ENCODE data around the gene RASEF. TPM values are rescaled to one million over a fixed set of nuclear protein-coding genes. Genes with fewer than 3 reads are reported as not detected.

RASEF gene
- total and polyA plus RNA-seq, 2 donors (not counting 3 experiments of a cell fraction or from before 2014, with no cell fraction given): 0.11 TPM; not detected in 1

GRCh38 chr9:83066771-83067170 is 3.8 kb upstream of the RASEF start:
- Histone ChIP-seq H3K4me1 (ENCODE audit: control insufficient read depth, extremely low read depth, insufficient read depth, low read length) (no peaks in the 10 kb centered on the region), H3K36me3 (ENCODE audit: control insufficient read depth in 2 of 2, extremely low read depth in 1 of 2, insufficient read depth in 2 of 2, low read length in 2 of 2) (no peaks in the 10 kb centered on the region), H3K9ac (replicated peaks; ENCODE audit: extremely low read depth, insufficient read depth, low read length) (no peak overlapping the region), H3K4me2 (ENCODE audit: insufficient read depth, low read length) (no peak overlapping the region), H3K4me3 (replicated peaks in 1 of 3; ENCODE audit: insufficient read depth in 1 of 3, low read depth in 1 of 3, low read length in 3 of 3) (no peak overlapping the region), H2AFZ (ENCODE audit: low read depth, low read length) (no peak overlapping the region), H4K20me1 (replicated peaks; ENCODE audit: control insufficient read depth, extremely low read depth, insufficient read depth, low read length) (no peaks in the 10 kb centered on the region), H3K27me3 (ENCODE audit: control insufficient read depth in 2 of 2, insufficient read depth in 2 of 2, low read length in 2 of 2) (peaks cover 17 to 25% of the 10 kb centered on the region in 2 experiments), H3K79me2 (ENCODE audit: control insufficient read depth, insufficient read depth, low read length) (no peaks in the 10 kb centered on the region), H3K27ac (ENCODE audit: insufficient read depth, low read depth, low read length) (no peak overlapping the region), H3K9me3 (replicated peaks; ENCODE audit: control insufficient read depth, insufficient read depth, low read length) (no peaks in the 10 kb centered on the region), H3K9me1 (replicated peaks; ENCODE audit: control insufficient read depth, extremely low read depth, insufficient read depth, low read length) (no peaks in the 10 kb centered on the region)
- BruUV-seq (replicated peaks): no TSS peak
- DNase-seq (ENCODE audit: low read depth, low spot score) (no peak), FAIRE-seq (no peak)
- ChIA-PET CTCF (no interaction called here), POLR2A (no interaction called here)
- intact Hi-C loops (cut with micrococcal nuclease): no loop called here
- dilution Hi-C loops (cut with MboI; ENCODE audit: extremely low pct_ligation_motif_present, low sequenced_read_pairs): no loop called here
- TF ChIP-seq MAX (IDR thresholded peaks at IDR 0.05; ENCODE audit: insufficient read depth, insufficient read length) (no peak), POLR2A (IDR thresholded peaks at IDR 0.05; ENCODE audit: low read depth, low read length) (no peak), GATA2 (IDR thresholded peaks at IDR 0.05; ENCODE audit: insufficient read depth, insufficient read length, low read depth, low read length) (no peak), POLR2AphosphoS5 (IDR thresholded peaks at IDR 0.05; ENCODE audit: insufficient read depth, low read depth, low read length) (no peak), MYC (IDR thresholded peaks at IDR 0.05; ENCODE audit: low read depth, low read length) (no peak)

GRCh38 chr9:83065233-83065632 is 2.3 kb upstream of the RASEF start:
- TF ChIP-seq GATA2 (IDR thresholded peaks at IDR 0.05; ENCODE audit: insufficient read depth, insufficient read length, low read depth, low read length) (no peak), POLR2AphosphoS5 (IDR thresholded peaks at IDR 0.05; ENCODE audit: insufficient read depth, low read depth, low read length) (no peak), EZH2 (IDR thresholded peaks at IDR 0.05; ENCODE audit: borderline replicate concordance, low read depth, low read length, severe bottlenecking) (no peak), POLR2A (IDR thresholded peaks at IDR 0.05; ENCODE audit: low read depth, low read length) (no peak), FOS (IDR thresholded peaks at IDR 0.05; ENCODE audit: borderline replicate concordance, insufficient read depth, low read length) (no peak), CTCF (IDR thresholded peaks at IDR 0.05; ENCODE audit: extremely low read depth in 1 of 2, insufficient read depth in 1 of 2, low read depth in 1 of 2, low read length in 2 of 2) (no peak), MAX (IDR thresholded peaks at IDR 0.05; ENCODE audit: insufficient read depth, insufficient read length) (no peak)
- no peak overlapping the region for H3K4me2 ChIP-seq (ENCODE audit: insufficient read depth, low read length)
- CTCF ChIA-PET: no interaction called here
- dilution Hi-C loops (cut with MboI; ENCODE audit: extremely low pct_ligation_motif_present, low sequenced_read_pairs) (no loop called here), intact Hi-C loops (cut with micrococcal nuclease) (no loop called here)
- no peaks in the 10 kb centered on the region for H3K9me1 ChIP-seq (replicated peaks; ENCODE audit: control insufficient read depth, extremely low read depth, insufficient read depth, low read length)
- no peak overlapping the region for H3K4me3 ChIP-seq (replicated peaks in 1 of 3; ENCODE audit: insufficient read depth in 1 of 3, low read depth in 1 of 3, low read length in 3 of 3)
- BruUV-seq (replicated peaks): no TSS peak
- no peak overlapping the region for H3K27ac ChIP-seq (ENCODE audit: insufficient read depth, low read depth, low read length)
- FAIRE-seq: no peak
- H3K36me3 ChIP-seq (ENCODE audit: control insufficient read depth in 2 of 2, extremely low read depth in 1 of 2, insufficient read depth in 2 of 2, low read length in 2 of 2): no peaks in the 10 kb centered on the region
- H2AFZ ChIP-seq (ENCODE audit: low read depth, low read length): no peak overlapping the region
- no peak overlapping the region for H3K9ac ChIP-seq (replicated peaks; ENCODE audit: extremely low read depth, insufficient read depth, low read length)
- peaks cover 24 to 32% of the 10 kb centered on the region in 2 experiments for H3K27me3 ChIP-seq (ENCODE audit: control insufficient read depth in 2 of 2, insufficient read depth in 2 of 2, low read length in 2 of 2)
- DNase-seq (ENCODE audit: low read depth, low spot score): no peak
- H3K9me3 ChIP-seq (replicated peaks; ENCODE audit: control insufficient read depth, insufficient read depth, low read length): no peaks in the 10 kb centered on the region
- POLR2A ChIA-PET: no interaction called here
- no peaks in the 10 kb centered on the region for H4K20me1 ChIP-seq (replicated peaks; ENCODE audit: control insufficient read depth, extremely low read depth, insufficient read depth, low read length)
- no peaks in the 10 kb centered on the region for H3K79me2 ChIP-seq (ENCODE audit: control insufficient read depth, insufficient read depth, low read length)
- no peaks in the 10 kb centered on the region for H3K4me1 ChIP-seq (ENCODE audit: control insufficient read depth, extremely low read depth, insufficient read depth, low read length)
